Stomach smooth muscle (tissue), 2 donors: ENCODE measurements around the gene FAM3A.
"Not testable (repeated sequence)": the region's sequence is repeated elsewhere in the genome, so short reads cannot be mapped to it uniquely, and the experiment has no call there.

ENCODE experiments used
- H3K27ac ChIP-seq: one replicate; pipeline ENCODE4 v1.7.0; 2013; ENCODE audit warnings: mild to moderate bottlenecking, low read length, inconsistent platforms
- H3K27me3 ChIP-seq, 2 donors: one replicate each; pipeline ENCODE4 v1.7.0; 2013; ENCODE audit warnings: low read length in 2 of 2; ENCODE audit not compliant: insufficient read depth in 2 of 2, control insufficient read depth in 1 of 2
- H3K36me3 ChIP-seq, 2 donors: one replicate each; pipeline ENCODE4 v1.7.0; 2013; ENCODE audit warnings: low read length in 2 of 2; ENCODE audit not compliant: control insufficient read depth in 2 of 2, insufficient read depth in 2 of 2
- H3K4me1 ChIP-seq: one replicate; pipeline ENCODE4 v1.7.0; 2013; ENCODE audit warnings: low read length; ENCODE audit not compliant: control insufficient read depth, insufficient read depth
- H3K4me3 ChIP-seq, 2 donors: one replicate each; pipeline ENCODE4 v1.7.0; 2013; ENCODE audit warnings: low read length in 2 of 2
- H3K9ac ChIP-seq, 2 donors: one replicate each; pipeline ENCODE4 v1.7.0; 2013; ENCODE audit warnings: low read length in 2 of 2, mild to moderate bottlenecking in 1 of 2
- H3K9me3 ChIP-seq, 2 donors: one replicate each; pipeline ENCODE4 v1.7.0; 2013; ENCODE audit warnings: low read length in 2 of 2; ENCODE audit not compliant: control insufficient read depth in 2 of 2
- donor health status: healthy.
- donor health status: Pancreatic carcinoma.

FAM3A gene

DNA sequence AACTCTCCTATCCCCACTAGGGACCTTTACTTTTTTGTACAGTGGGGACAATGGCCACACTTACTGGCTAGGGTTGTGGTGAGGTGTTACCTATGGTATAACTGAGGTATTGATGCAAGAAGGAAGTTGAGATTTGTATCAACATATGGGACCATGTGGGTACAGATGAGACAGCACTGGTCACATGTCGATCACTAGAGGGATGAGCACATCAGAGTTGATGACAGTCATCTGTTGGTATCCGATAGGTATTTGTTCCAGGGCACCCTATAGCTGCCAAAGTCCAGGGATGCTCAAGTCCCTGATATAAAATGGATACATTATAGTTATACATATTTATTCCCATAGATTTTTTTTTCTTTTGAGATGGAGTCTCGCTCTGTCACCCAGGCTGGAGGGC, 13.0 kb downstream of the FAM3A start:
- Histone ChIP-seq H3K9me3 (no peaks in the 10 kb centered on the region), H3K4me1 (no peaks in the 10 kb centered on the region), H3K9ac (no peak overlapping the region), H3K4me3 (no peak overlapping the region), H3K36me3 (peaks cover 0 to 9% of the 10 kb centered on the region in 2 donors), H3K27me3 (no peaks in the 10 kb centered on the region), H3K27ac (no peak overlapping the region)

DNA sequence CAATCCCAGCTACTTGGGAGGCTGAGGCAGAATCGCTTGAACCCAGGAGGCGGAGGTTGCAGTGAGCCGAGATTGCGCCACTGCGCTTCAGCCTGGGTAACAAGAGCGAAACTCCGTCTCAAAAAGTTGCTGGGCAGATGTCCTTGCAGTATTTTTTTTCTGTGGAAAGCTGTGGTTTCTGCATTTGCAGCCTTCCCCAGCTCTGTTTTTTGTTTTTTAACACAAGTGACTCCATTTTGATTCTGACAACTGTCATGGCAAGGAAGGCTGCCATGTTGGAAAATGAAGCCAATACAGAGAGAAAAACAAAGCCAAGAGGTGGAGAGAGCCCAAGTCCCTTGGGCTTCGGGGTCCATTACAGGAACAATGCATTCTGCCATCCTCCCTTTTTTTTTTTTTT, 13.9 kb downstream of the FAM3A start:
- no peaks in the 10 kb centered on the region for H3K4me1 ChIP-seq
- H3K9me3 ChIP-seq: no peaks in the 10 kb centered on the region
- H3K36me3 ChIP-seq: peaks cover 0 to 9% of the 10 kb centered on the region in 2 donors
- no peak overlapping the region for H3K27ac ChIP-seq
- no peak overlapping the region for H3K9ac ChIP-seq
- H3K4me3 ChIP-seq: no peak overlapping the region
- no peaks in the 10 kb centered on the region for H3K27me3 ChIP-seq

DNA sequence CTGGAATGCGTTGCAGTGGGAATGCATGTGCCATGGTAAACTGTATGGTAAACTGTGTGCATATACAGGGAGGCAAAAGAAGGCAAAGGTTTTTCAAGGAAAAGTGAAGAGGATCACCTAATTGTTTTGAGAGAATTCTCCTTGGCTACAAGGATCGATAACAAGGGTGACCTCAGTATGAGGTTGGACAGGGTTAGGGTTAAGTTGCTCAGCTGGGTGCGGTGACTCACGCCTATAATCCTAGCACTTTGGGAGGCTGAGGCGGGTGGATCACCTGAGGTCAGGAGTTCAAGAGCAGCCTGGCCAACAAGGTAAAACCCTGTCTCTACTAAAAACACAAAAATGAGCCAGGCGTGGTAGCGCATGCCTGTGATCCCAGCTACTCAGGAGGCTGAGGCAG, 14.6 kb downstream of the FAM3A start:
- not testable (repeated sequence) for H3K4me1 ChIP-seq, H3K4me3 ChIP-seq, H3K27me3 ChIP-seq, H3K36me3 ChIP-seq, H3K9me3 ChIP-seq, H3K9ac ChIP-seq, H3K27ac ChIP-seq

DNA sequence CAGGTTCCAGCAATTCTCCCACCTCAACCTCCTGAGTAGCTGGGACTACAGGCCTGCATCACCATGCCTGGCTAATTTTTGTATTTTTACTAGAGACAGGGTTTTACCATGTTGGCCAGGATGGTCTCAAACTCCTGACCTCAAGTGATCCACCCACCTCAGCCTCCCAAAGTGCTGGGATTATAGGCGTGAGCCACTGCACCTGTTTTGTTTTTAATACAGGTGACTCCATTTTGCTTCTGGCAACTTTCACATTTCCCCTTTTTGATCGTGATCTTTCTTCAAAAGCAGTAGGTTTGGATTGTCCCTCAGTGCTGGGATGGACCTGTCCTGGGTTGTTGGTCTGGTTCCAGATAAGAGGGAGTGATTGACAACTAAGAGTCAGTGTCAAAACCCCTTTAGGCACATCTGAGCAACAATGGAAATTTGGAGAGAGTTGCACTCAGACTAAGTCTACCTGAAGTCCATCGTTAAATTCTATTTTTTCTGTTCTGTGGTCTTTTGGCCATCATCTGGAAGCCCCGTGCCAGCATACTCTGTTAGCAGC, 19.4 kb downstream of the FAM3A start:
- not testable (repeated sequence) for H3K9me3 ChIP-seq, H3K4me1 ChIP-seq, H3K4me3 ChIP-seq, H3K27me3 ChIP-seq, H3K36me3 ChIP-seq, H3K9ac ChIP-seq, H3K27ac ChIP-seq

DNA sequence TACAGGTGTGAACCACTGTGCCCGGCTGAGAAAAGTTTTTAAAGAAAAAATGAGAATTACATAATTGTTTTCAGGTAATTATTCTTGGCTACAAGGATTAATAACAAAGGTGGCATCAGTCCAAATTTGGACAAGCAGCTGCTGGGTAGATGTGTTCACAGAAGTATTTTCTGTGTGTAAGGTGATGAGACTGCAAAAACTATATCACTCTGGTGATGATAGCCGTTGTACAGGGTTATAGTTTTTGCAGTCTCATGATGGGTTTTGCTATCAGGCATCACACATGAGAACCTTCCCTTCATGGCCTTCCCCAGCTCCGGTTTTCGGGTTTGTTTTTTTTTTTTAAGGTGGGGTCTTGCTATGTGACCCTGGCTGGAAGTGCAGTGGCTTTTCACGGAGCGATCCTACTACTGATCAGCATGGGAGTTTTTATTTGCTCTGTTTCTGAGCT, 20.5 kb downstream of the FAM3A start:
- no peaks in the 10 kb centered on the region for H3K27me3 ChIP-seq
- no peaks in the 10 kb centered on the region for H3K4me1 ChIP-seq
- H3K9me3 ChIP-seq: no peaks in the 10 kb centered on the region
- no peaks in the 10 kb centered on the region for H3K36me3 ChIP-seq
- no peak overlapping the region for H3K27ac ChIP-seq
- no peak overlapping the region for H3K9ac ChIP-seq
- no peak overlapping the region for H3K4me3 ChIP-seq

DNA sequence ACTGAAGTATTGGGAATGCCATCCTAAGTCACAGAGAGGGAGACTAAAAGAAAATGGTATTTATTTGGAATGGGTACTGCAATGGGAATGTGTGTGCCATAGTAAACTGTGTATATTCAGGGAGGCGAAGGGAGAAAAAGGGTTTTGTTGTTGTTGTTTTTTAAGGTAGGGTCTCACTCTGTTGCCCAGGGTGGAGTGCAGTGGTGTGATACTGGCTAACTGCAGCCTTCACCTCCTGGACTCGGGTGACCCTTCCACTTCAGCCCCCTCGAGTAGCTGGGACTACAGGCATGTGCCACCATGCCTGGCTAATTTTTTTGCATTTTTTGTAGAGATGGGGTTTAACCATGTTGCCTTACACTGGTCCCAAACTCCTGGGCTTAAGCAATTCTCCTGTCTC, 21.3 kb downstream of the FAM3A start:
- Histone ChIP-seq H3K4me3 (no peak overlapping the region), H3K27me3 (no peaks in the 10 kb centered on the region), H3K36me3 (no peaks in the 10 kb centered on the region), H3K4me1 (no peaks in the 10 kb centered on the region), H3K9me3 (no peaks in the 10 kb centered on the region), H3K27ac (no peak overlapping the region), H3K9ac (no peak overlapping the region)

DNA sequence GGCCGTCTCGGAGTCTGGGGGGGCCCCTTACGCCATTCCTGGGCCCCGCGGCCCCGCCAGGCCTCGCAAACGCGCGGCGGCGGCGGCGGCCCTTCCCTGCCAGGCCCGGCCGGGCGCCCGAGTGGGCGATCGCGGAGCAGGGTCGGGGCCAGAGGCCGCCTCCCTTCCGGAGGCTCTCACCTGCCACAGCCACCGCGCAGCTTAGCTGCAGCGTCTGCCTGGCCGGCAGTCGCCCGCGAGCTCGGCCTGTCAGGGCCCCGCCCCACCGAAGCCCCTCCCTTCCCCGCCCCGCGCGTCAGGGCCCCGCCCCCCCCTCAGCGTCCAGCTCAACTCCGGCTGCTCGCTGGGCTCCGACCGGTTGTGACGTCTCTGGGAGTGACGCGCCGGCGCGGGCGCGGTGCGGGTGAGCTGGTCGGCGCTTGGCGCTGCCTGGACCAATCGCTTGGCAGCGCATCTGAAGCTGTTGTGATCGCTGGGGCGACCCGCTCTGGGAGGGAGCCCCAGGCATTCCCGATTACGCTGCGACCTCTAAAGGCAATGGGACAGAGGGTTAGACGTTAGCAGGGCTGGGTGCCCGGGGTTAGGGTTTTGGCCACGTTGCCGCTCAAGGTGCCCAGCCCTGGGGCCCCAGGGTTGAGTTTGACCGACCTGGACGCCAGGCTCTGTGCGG, 25.5 kb downstream of the FAM3A start, which contains the start of gene SLC10A3:
SLC10A3 (minus strand) TSS at position 216 of the 670 bp plus-strand sequence. CDS start 1,689 bp downstream, outside the sequence.
- Histone ChIP-seq H3K9me3 (no peaks in the 10 kb centered on the region), H3K4me1 (peaks cover 24% of the 10 kb centered on the region), H3K4me3 (peak within 1 kb of the TSS; percentile 67 to 76), H3K27ac (peak within 1 kb of the TSS; percentile 76), H3K9ac (peak within 1 kb of the TSS; percentile 72 to 86), H3K27me3 (peaks cover 0 to 2% of the 10 kb centered on the region in 2 donors), H3K36me3 (no peaks in the 10 kb centered on the region)

DNA sequence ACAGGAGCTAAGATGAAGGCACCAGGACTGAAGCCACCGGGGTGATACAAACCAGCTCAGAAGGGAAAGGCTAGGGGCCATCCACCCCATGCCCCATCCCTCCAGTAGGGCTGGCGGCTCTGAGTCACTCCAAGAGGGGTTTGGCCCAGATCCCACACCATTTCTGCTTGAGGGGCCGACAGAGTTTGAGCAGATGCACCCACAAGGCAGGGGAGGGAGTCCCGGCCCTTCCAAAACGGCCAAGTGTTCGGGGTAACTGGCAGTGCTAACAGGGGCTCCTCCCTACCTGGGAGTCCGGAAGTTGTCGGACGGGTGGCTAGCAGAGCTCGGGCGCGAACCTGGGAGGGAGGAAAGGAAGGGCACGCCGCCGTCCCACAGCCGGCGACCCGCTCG, 26.0 kb downstream of the FAM3A start:
- Histone ChIP-seq H3K9ac (peak overlapping the region; percentile 67 to 73), H3K36me3 (no peaks in the 10 kb centered on the region), H3K27me3 (peaks cover 0 to 3% of the 10 kb centered on the region in 2 donors), H3K4me1 (peaks cover 30% of the 10 kb centered on the region), H3K4me3 (peak overlapping the region; percentile 65 to 74), H3K9me3 (no peaks in the 10 kb centered on the region), H3K27ac (peak overlapping the region; percentile 71)

DNA sequence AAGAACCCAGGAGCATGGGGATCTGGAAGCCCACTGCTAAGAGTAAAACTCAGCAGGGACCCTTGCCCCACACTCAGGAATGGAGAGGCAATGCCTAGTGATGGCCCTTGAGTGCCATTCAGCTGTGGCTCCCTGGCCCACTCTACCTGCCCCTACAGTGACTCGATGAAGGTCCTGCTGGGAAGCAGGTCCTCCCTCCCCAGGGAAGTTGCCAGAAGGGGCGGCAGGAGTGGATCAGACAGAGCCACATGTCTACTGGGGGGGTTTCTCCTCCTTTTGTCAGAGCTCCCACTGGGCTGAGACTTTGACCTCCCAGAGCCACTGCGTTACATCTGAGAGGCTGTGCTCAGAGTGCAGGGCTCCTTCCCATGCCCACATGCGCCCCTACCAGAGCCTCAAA, 26.9 kb downstream of the FAM3A start:
- peaks cover 36% of the 10 kb centered on the region for H3K4me1 ChIP-seq
- peak overlapping the region in 1 of 2 donors; percentile 74 for H3K4me3 ChIP-seq
- peak overlapping the region in 1 of 2 donors; percentile 67 for H3K9ac ChIP-seq

DNA sequence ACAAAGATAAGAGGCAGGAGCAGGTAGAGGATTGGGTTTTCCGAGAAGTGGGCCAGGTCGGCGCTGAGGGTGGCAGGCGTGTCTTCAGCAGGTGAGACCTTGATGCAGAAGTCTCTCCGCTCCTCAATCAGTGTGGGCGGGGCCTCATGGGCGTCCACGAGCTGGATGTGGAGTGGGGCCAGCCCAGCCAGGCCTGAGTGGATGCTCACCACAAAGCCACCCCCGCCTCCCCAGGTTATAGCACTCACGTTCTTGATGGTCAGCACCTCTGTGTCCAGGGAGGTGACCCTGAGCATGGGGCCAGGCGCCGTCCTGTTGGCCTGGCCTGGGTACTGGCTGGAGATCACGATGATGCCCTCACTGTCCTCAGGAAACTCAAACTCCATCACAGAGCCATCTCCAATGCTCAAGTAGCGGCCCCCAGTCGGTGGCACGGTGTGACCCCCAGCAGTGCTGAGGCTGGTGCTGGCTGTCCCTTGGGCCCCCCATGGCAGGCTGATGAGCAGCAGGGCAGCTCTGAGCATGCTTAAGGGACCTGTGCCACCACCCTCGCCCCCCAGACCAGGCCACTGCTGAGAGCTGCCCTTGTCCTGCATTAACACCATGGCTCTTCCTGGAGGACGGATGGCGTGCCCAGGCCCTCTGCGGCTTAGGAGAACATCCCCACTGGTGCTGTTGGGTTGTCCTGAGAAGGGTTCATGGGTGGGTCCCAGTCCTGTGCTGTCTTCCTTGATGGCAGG, 27.5 kb downstream of the FAM3A start:
- Histone ChIP-seq H3K36me3 (peaks cover 2 to 3% of the 10 kb centered on the region in 2 donors), H3K4me3 (no peak overlapping the region), H3K27me3 (peaks cover 0 to 3% of the 10 kb centered on the region in 2 donors), H3K4me1 (peaks cover 38% of the 10 kb centered on the region), H3K9me3 (no peaks in the 10 kb centered on the region), H3K9ac (no peak overlapping the region), H3K27ac (no peak overlapping the region)

More for the DNA sequence above, 26.9 kb downstream of the FAM3A start:
- peak overlapping the region; percentile 71 for H3K27ac ChIP-seq
- H3K36me3 ChIP-seq: peaks cover 0 to 3% of the 10 kb centered on the region in 2 donors
- no peaks in the 10 kb centered on the region for H3K9me3 ChIP-seq
- H3K27me3 ChIP-seq: peaks cover 0 to 3% of the 10 kb centered on the region in 2 donors
